Measurements from ENCODE around the gene LRRFIP1.

- TF ChIP-seq, protein P1, sequence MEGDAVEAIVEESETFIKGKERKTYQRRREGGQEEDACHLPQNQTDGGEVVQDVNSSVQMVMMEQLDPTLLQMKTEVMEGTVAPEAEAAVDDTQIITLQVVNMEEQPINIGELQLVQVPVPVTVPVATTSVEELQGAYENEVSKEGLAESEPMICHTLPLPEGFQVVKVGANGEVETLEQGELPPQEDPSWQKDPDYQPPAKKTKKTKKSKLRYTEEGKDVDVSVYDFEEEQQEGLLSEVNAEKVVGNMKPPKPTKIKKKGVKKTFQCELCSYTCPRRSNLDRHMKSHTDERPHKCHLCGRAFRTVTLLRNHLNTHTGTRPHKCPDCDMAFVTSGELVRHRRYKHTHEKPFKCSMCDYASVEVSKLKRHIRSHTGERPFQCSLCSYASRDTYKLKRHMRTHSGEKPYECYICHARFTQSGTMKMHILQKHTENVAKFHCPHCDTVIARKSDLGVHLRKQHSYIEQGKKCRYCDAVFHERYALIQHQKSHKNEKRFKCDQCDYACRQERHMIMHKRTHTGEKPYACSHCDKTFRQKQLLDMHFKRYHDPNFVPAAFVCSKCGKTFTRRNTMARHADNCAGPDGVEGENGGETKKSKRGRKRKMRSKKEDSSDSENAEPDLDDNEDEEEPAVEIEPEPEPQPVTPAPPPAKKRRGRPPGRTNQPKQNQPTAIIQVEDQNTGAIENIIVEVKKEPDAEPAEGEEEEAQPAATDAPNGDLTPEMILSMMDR (IDR thresholded peaks at IDR 0.05) = no peak
- TF ChIP-seq EP300 (IDR thresholded peaks at IDR 0.05; ENCODE audit: low read depth) (peak; percentile 73), POLR2A (IDR thresholded peaks at IDR 0.05) (no peak)
These were observed 106.4 kb downstream of the LRRFIP1 start for GRCh38 chr2:237733677-237734300.
